ENCODE data around the gene ZNF343. TPM values are rescaled to one million over a fixed set of nuclear protein-coding genes. Genes with fewer than 3 reads are reported as not detected.
"Not testable (repeated sequence)": the region's sequence is repeated elsewhere in the genome, so short reads cannot be mapped to it uniquely, and the experiment has no call there.

The ZNF343 gene
- total and polyA plus RNA-seq, 2 of the 8 experiments (the other 6 are each of a cell fraction or from before 2014, with no cell fraction given) = 1.8 to 5.0 TPM

- H3K18ac ChIP-seq (ENCODE audit: extremely low read depth, low read length); H3K79me1 ChIP-seq (ENCODE audit: low read depth, low read length); H3K56ac ChIP-seq (replicated peaks; ENCODE audit: insufficient read length, low read depth, low read length); H3K23me2 ChIP-seq (ENCODE audit: low read depth, low read length); H3K14ac ChIP-seq (ENCODE audit: insufficient read length); H3K4ac ChIP-seq (replicated peaks; ENCODE audit: insufficient read length, low read depth, low read length); H2BK5ac ChIP-seq (ENCODE audit: low read depth, low read length); H4K8ac ChIP-seq (ENCODE audit: extremely low read depth, insufficient read depth, low read length); H3K4me3 ChIP-seq (ENCODE audit: extremely low read depth in 1 of 4, insufficient read depth in 2 of 4, low read depth in 3 of 4, low read length in 4 of 4); H2BK15ac ChIP-seq (ENCODE audit: low read length); DNase-seq (ENCODE audit: low read depth in 1 of 2, low spot score in 2 of 2); H4K5ac ChIP-seq (ENCODE audit: insufficient read length, low read depth, low read length); H2AK5ac ChIP-seq (ENCODE audit: low read depth, low read length); H3K36me3 ChIP-seq (ENCODE audit: control insufficient read depth in 2 of 4, insufficient read depth in 4 of 4, low read length in 3 of 4); H3K23ac ChIP-seq (ENCODE audit: insufficient read length); POLR2A ChIA-PET (ENCODE audit: partially characterized antibody); H4K20me1 ChIP-seq (replicated peaks in 1 of 2; ENCODE audit: control insufficient read depth in 1 of 2, insufficient read depth in 2 of 2, low read length in 2 of 2); H3K4me1 ChIP-seq (replicated peaks in 1 of 4; ENCODE audit: control insufficient read depth in 3 of 4, insufficient read depth in 4 of 4, low read length in 3 of 4); H3K79me2 ChIP-seq (ENCODE audit: control insufficient read depth in 1 of 2, insufficient read depth in 2 of 2, low read length in 2 of 2); H2BK12ac ChIP-seq (ENCODE audit: low read depth, low read length); H2BK20ac ChIP-seq (ENCODE audit: low read length); H3K9ac ChIP-seq (replicated peaks in 1 of 4; ENCODE audit: extremely low read depth in 1 of 4, low read depth in 3 of 4, low read length in 3 of 4); H2AFZ ChIP-seq (ENCODE audit: low read length); H4K91ac ChIP-seq (replicated peaks; ENCODE audit: insufficient read length, low read length); H3K4me2 ChIP-seq (ENCODE audit: insufficient read depth in 1 of 2, low read depth in 2 of 2, low read length in 2 of 2); FAIRE-seq; H3K27ac ChIP-seq (ENCODE audit: low read depth, low read length); H3K9me3 ChIP-seq (ENCODE audit: insufficient read depth in 2 of 2, low read depth in 1 of 2, low read length in 1 of 2); H2BK120ac ChIP-seq (replicated peaks; ENCODE audit: low read depth, low read length): not testable (repeated sequence)
- CTCF ChIA-PET (ENCODE audit: partially characterized antibody) = interaction anchor here (0.7 to 3.9 kb wide), 2 partner anchors 16 to 499 kb away, joined by 3 to 22 read pairs; no protein-coding TSS in a partner anchor
- WGBS, 2 experiments (ENCODE audit: extremely low coverage in 1 of 2, insufficient coverage in 1 of 2, insufficient read length in 1 of 2, insufficient replicate concordance in 2 of 2, low coverage in 1 of 2, low lambda C conversion rate in 2 of 2, missing lambda C conversion rate in 1 of 2) = 100% methylated on average over 2 of the region's 5 CpGs; no CpG with 5 or more reads in 1 of the 2 experiments
- H3K27me3 ChIP-seq (replicated peaks in 1 of 4; ENCODE audit: control insufficient read depth in 3 of 4, extremely low read depth in 1 of 4, insufficient read depth in 3 of 4, low read length in 3 of 4) = peaks cover 17 to 34% (median 31%) of the 10 kb centered on the region in 4 experiments
These were observed 2.3 kb downstream of the ZNF343 start for GRCh38 chr20:2506426-2506825.

- H4K20me1 ChIP-seq (replicated peaks in 1 of 2; ENCODE audit: control insufficient read depth in 1 of 2, insufficient read depth in 2 of 2, low read length in 2 of 2); FAIRE-seq; H2BK20ac ChIP-seq (ENCODE audit: low read length); H3K23ac ChIP-seq (ENCODE audit: insufficient read length); H2BK5ac ChIP-seq (ENCODE audit: low read depth, low read length); H4K5ac ChIP-seq (ENCODE audit: insufficient read length, low read depth, low read length); H3K79me2 ChIP-seq (ENCODE audit: control insufficient read depth in 1 of 2, insufficient read depth in 2 of 2, low read length in 2 of 2); H2AFZ ChIP-seq (ENCODE audit: low read length); H3K36me3 ChIP-seq (ENCODE audit: control insufficient read depth in 2 of 4, insufficient read depth in 4 of 4, low read length in 3 of 4); H2BK12ac ChIP-seq (ENCODE audit: low read depth, low read length); H4K8ac ChIP-seq (ENCODE audit: extremely low read depth, insufficient read depth, low read length); H4K91ac ChIP-seq (replicated peaks; ENCODE audit: insufficient read length, low read length); H3K18ac ChIP-seq (ENCODE audit: extremely low read depth, low read length); H3K4me3 ChIP-seq (ENCODE audit: extremely low read depth in 1 of 4, insufficient read depth in 2 of 4, low read depth in 3 of 4, low read length in 4 of 4); H3K14ac ChIP-seq (ENCODE audit: insufficient read length); H2AK5ac ChIP-seq (ENCODE audit: low read depth, low read length); H3K23me2 ChIP-seq (ENCODE audit: low read depth, low read length); H3K9me3 ChIP-seq (ENCODE audit: insufficient read depth in 2 of 2, low read depth in 1 of 2, low read length in 1 of 2); H3K9ac ChIP-seq (replicated peaks in 1 of 4; ENCODE audit: extremely low read depth in 1 of 4, low read depth in 3 of 4, low read length in 3 of 4); H3K56ac ChIP-seq (replicated peaks; ENCODE audit: insufficient read length, low read depth, low read length); DNase-seq (ENCODE audit: low read depth in 1 of 2, low spot score in 2 of 2); H3K4me1 ChIP-seq (replicated peaks in 1 of 4; ENCODE audit: control insufficient read depth in 3 of 4, insufficient read depth in 4 of 4, low read length in 3 of 4); H3K27ac ChIP-seq (ENCODE audit: low read depth, low read length); H2BK120ac ChIP-seq (replicated peaks; ENCODE audit: low read depth, low read length); H3K4ac ChIP-seq (replicated peaks; ENCODE audit: insufficient read length, low read depth, low read length); H3K4me2 ChIP-seq (ENCODE audit: insufficient read depth in 1 of 2, low read depth in 2 of 2, low read length in 2 of 2); H3K79me1 ChIP-seq (ENCODE audit: low read depth, low read length); H2BK15ac ChIP-seq (ENCODE audit: low read length): not testable (repeated sequence)
- ChIA-PET POLR2A (ENCODE audit: partially characterized antibody) (interaction anchor here (2.3 kb wide), 1 partner anchor 34 kb away, joined by 4 read pairs; the partner anchor contains the start of gene SNRPB), CTCF (ENCODE audit: partially characterized antibody) (interaction anchor here (1.3 to 1.6 kb wide), 2 partner anchors 15 to 17 kb away, joined by 3 to 5 read pairs; no protein-coding TSS in a partner anchor)
- 78% methylated on average over 2 of the region's 2 CpGs; no CpG with 5 or more reads in 1 of the 2 experiments for WGBS, 2 experiments (ENCODE audit: extremely low coverage in 1 of 2, insufficient coverage in 1 of 2, insufficient read length in 1 of 2, insufficient replicate concordance in 2 of 2, low coverage in 1 of 2, low lambda C conversion rate in 2 of 2, missing lambda C conversion rate in 1 of 2)
- H3K27me3 ChIP-seq (replicated peaks in 1 of 4; ENCODE audit: control insufficient read depth in 3 of 4, extremely low read depth in 1 of 4, insufficient read depth in 3 of 4, low read length in 3 of 4) = peaks cover 5 to 18% (median 15%) of the 10 kb centered on the region in 4 experiments
These were observed 3.9 kb downstream of the ZNF343 start for GRCh38 chr20:2504803-2505202.

Data from H1 (cell line).